Stimulated activated CD8-positive, alpha-beta memory T cell treated with anti-CD3 and anti-CD28 coated beads, Interleukin-7, amount 100 ng/mL, for 48 hours (primary cell): ENCODE results near the gene SLC26A2.
A peak's percentile ranks its signal among the peaks of the same experiment; 100 is the strongest.

Source experiments
- DNase-seq, 2 donors: peaks; one replicate each; pipeline ENCODE4 v3.0.0-alpha.2; 2020; ENCODE audit warnings: low read depth in 1 of 2; ENCODE audit errors: extremely low read depth in 1 of 2

Gene SLC26A2

GRCh38 chr5:149960272-149961185 lies at the start of gene SLC26A2:
SLC26A2 (plus strand) TSS chr5:149960758; CDS start chr5:149977653, 16,895 bp downstream.
- DNase-seq, result peak; percentile 92 to 95

GRCh38 chr5:149911031-149911430 lies 49.5 kb upstream of the SLC26A2 start:
- no peak for DNase-seq

GRCh38 chr5:149912226-149912871 lies 48.2 kb upstream of the SLC26A2 start:
- DNase-seq, result no peak

GRCh38 chr5:149913436-149914419 lies 46.8 kb upstream of the SLC26A2 start:
- no peak for DNase-seq

- DNase-seq, result no peak
Observed at GRCh38 chr5:149915392-149916260, 44.9 kb upstream of the SLC26A2 start.

- no peak for DNase-seq
Observed at GRCh38 chr5:149916334-149917072, 44.1 kb upstream of the SLC26A2 start.

- no peak for DNase-seq
Observed at GRCh38 chr5:149917073-149917676, 43.4 kb upstream of the SLC26A2 start.

- no peak for DNase-seq
Observed at GRCh38 chr5:149921597-149921996, 39.0 kb upstream of the SLC26A2 start.

GRCh38 chr5:149922950-149923349 lies 37.6 kb upstream of the SLC26A2 start:
- no peak for DNase-seq

GRCh38 chr5:149924486-149924885 lies 36.1 kb upstream of the SLC26A2 start:
- DNase-seq, result no peak

- DNase-seq, result no peak
Observed at GRCh38 chr5:149930043-149930748, 30.4 kb upstream of the SLC26A2 start.

GRCh38 chr5:149930749-149931574 lies 29.6 kb upstream of the SLC26A2 start:
- no peak for DNase-seq

- DNase-seq, result no peak
Observed at GRCh38 chr5:149931992-149932436, 28.5 kb upstream of the SLC26A2 start.

GRCh38 chr5:149932445-149933350 lies 27.9 kb upstream of the SLC26A2 start:
- DNase-seq, result no peak

GRCh38 chr5:149935431-149935901 lies 25.1 kb upstream of the SLC26A2 start:
- DNase-seq, result no peak

GRCh38 chr5:149936044-149936699 lies 24.4 kb upstream of the SLC26A2 start:
- no peak for DNase-seq
